ENCODE measurements around the gene ACOT12.
"Not testable (repeated sequence)": the region's sequence is repeated elsewhere in the genome, so short reads cannot be mapped to it uniquely, and the experiment has no call there.

The ACOT12 gene

DNA sequence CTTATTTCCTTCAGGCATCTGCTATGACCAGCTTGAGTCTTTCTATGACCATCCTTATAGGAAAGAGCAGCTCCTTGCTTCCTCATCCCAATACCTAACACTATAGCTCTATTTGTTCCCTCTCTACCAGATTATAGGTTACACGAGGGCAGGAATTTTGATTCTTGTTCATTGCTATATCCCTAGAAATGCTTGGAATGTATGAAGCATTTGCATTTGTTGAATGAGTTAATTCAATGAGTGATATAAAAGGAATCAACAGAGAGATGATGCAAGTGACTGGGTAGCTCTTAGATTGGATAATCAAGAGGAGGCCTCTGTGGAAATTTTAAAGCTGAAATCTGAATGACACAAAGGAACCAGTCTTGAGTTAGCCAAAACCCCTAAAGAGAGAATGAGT lies 78.6 kb downstream of the ACOT12 start:
- no peak overlapping the region for H2AFZ ChIP-seq (ENCODE audit: low read depth, low read length)
- H3K36me3 ChIP-seq (ENCODE audit: insufficient read depth, low read length) = peaks cover 31% of the 10 kb centered on the region

DNA sequence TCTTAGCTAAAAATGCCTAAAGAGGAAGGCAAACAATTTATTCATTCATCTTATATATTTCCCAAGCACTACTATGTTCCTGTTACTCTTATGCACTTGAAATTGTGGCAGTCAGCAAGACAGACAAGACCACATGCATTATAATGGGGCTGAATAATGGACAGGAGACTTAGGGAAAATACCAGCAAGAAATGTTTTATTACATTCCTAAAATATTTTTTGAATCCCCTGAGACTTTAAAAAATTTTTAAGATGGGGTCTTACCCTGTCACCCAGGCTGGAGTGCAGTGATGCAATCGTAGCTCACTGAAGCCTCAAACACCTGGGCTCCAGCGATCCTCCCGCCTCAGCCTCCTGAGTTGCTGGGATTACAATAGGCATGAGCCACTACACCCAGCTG lies 79.4 kb downstream of the ACOT12 start:
- no peaks in the 10 kb centered on the region for H3K27me3 ChIP-seq (ENCODE audit: insufficient read depth, low read length)
- no peak overlapping the region for H2AFZ ChIP-seq (ENCODE audit: low read depth, low read length)
- H3K9me3 ChIP-seq (ENCODE audit: low read length) = no peaks in the 10 kb centered on the region
- H3K36me3 ChIP-seq (ENCODE audit: insufficient read depth, low read length) = peaks cover 32% of the 10 kb centered on the region
- H3K4me1 ChIP-seq (ENCODE audit: insufficient read depth, low read length) = peaks cover 9% of the 10 kb centered on the region
- no peak overlapping the region for H3K4me3 ChIP-seq (ENCODE audit: low read length)

More for the DNA sequence above, 78.6 kb downstream of the ACOT12 start:
- Histone ChIP-seq H3K9me3 (ENCODE audit: low read length) (no peaks in the 10 kb centered on the region), H3K27me3 (ENCODE audit: insufficient read depth, low read length) (no peaks in the 10 kb centered on the region), H3K4me3 (ENCODE audit: low read length) (no peak overlapping the region), H3K4me1 (ENCODE audit: insufficient read depth, low read length) (peaks cover 9% of the 10 kb centered on the region)

DNA sequence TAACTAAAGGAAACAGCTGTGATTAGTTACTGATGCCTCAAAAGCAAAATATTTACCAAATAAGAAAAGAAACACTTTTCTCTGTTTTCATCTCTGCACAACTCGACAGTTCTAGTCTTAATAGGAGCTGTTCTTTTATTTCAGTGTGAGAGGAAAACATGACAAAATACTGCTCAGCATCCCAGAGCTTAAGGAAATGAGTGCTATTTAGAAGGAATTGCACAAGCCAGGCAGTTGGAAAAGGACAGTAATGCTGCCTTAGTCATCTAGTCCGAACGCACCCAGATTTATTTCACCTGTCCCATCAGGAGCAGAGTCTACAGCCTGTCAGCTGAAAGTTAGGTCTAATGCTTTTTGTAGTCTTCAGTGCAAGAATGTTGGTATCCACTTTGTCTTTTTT lies 80.2 kb downstream of the ACOT12 start:
- Histone ChIP-seq H3K9me3 (ENCODE audit: low read length) (no peaks in the 10 kb centered on the region), H3K36me3 (ENCODE audit: insufficient read depth, low read length) (peaks cover 38% of the 10 kb centered on the region), H3K4me1 (ENCODE audit: insufficient read depth, low read length) (peaks cover 9% of the 10 kb centered on the region)

DNA sequence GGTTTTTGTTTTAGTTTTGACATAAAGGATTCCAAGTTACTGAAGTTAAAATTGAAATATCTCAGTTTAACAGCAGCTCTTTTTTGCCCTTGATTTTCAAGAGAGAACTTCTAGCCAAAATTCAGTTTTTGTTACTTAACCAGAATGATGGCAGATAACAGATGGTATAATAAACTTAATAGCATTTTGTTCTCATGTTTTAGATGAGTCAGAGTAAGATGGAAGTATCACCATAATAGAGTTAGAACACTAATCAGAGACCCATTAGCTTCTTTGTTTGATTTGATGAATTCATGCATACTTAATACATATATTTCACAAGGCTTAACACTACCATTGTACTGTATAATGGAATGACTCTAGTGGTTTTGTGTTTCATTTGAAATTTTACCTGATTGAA lies 80.7 kb downstream of the ACOT12 start:
- Histone ChIP-seq H2AFZ (ENCODE audit: low read depth, low read length) (no peak overlapping the region), H3K36me3 (ENCODE audit: insufficient read depth, low read length) (peaks cover 41% of the 10 kb centered on the region), H3K4me1 (ENCODE audit: insufficient read depth, low read length) (peaks cover 9% of the 10 kb centered on the region), H3K4me3 (ENCODE audit: low read length) (no peak overlapping the region), H3K9me3 (ENCODE audit: low read length) (no peaks in the 10 kb centered on the region), H3K27me3 (ENCODE audit: insufficient read depth, low read length) (no peaks in the 10 kb centered on the region)

More for the DNA sequence above, 80.2 kb downstream of the ACOT12 start:
- Histone ChIP-seq H3K4me3 (ENCODE audit: low read length) (no peak overlapping the region), H3K27me3 (ENCODE audit: insufficient read depth, low read length) (no peaks in the 10 kb centered on the region), H2AFZ (ENCODE audit: low read depth, low read length) (no peak overlapping the region)

DNA sequence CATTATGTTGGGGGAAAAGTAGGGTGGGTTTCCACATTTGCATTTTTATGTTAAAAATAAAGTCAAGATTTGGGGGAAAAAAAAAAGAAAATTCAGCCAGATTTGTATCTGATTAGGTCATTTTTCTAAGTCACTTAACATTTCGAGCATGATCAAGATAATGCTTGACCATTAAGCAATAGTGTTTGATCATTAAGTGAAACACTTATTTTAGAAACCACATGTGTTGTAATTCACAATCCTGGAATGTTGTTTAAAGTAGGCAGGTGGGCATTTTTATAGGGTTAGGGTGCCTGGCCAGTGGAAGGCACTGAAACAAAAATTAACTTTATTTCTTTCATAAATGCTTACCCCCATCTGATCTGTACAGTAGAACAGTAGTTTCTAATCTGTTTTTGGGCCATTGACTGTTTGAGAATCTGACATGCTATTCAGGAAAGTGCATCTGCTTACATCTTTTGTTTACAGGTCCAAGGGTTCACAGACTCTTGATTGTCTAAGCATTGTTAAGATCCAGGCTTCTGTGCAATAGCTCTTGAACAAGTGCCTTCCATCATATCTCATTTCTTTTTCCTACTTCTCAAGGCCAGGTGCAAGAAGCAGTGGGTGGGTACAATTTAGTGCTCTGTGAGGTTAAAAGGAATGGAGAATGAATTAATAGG lies 83.4 kb downstream of the ACOT12 start:
- Histone ChIP-seq H3K27me3 (ENCODE audit: insufficient read depth, low read length) (no peaks in the 10 kb centered on the region), H3K9me3 (ENCODE audit: low read length) (no peaks in the 10 kb centered on the region), H3K36me3 (ENCODE audit: insufficient read depth, low read length) (peaks cover 45% of the 10 kb centered on the region), H3K4me1 (ENCODE audit: insufficient read depth, low read length) (peaks cover 8% of the 10 kb centered on the region), H2AFZ (ENCODE audit: low read depth, low read length) (no peak overlapping the region), H3K4me3 (ENCODE audit: low read length) (no peak overlapping the region)

DNA sequence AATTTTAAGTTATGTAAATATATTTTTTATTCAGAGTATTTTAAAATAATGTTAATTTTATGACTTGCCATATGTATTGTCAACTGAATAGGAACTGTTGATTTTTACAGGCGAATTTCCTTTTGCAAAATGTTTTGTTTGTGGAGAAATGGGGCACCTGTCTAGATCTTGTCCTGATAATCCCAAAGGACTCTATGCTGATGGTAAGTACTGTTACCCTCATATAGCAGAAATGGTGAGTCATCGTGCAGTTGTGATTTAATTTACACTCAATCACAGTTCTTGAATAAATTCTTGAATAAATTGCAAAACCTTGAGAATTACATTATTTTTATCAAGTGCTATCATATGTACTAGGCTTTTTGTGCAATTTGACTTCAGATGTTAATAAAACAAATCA lies 85.1 kb downstream of the ACOT12 start:
- Histone ChIP-seq H3K9me3 (ENCODE audit: low read length) (no peaks in the 10 kb centered on the region), H3K4me1 (ENCODE audit: insufficient read depth, low read length) (no peaks in the 10 kb centered on the region), H3K4me3 (ENCODE audit: low read length) (no peak overlapping the region), H3K36me3 (ENCODE audit: insufficient read depth, low read length) (peaks cover 50% of the 10 kb centered on the region), H3K27me3 (ENCODE audit: insufficient read depth, low read length) (no peaks in the 10 kb centered on the region), H2AFZ (ENCODE audit: low read depth, low read length) (no peak overlapping the region)

DNA sequence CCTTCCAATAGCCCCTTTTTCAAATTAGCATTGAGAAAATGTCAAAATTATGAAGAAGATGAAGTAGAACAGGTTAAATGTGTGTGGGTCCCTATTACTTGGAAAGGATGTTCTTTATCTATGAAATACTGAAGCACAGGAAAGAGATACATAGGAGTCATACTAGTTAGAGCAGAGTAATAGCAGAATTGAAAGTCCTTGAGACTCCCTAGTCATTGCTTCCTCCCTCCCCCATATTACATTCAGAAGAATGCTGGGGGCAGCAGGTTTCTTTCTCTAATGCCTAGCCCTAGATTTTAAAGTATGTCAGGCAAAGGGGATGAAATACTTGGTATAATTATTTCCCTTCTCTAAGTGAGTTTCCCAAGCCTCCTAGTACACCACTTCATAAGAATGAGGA lies 88.1 kb downstream of the ACOT12 start:
- Histone ChIP-seq H3K4me3 (ENCODE audit: low read length) (no peak overlapping the region), H3K9me3 (ENCODE audit: low read length) (no peaks in the 10 kb centered on the region), H2AFZ (ENCODE audit: low read depth, low read length) (no peak overlapping the region), H3K36me3 (ENCODE audit: insufficient read depth, low read length) (peaks cover 24% of the 10 kb centered on the region), H3K4me1 (ENCODE audit: insufficient read depth, low read length) (peaks cover 6% of the 10 kb centered on the region), H3K27me3 (ENCODE audit: insufficient read depth, low read length) (no peaks in the 10 kb centered on the region)

DNA sequence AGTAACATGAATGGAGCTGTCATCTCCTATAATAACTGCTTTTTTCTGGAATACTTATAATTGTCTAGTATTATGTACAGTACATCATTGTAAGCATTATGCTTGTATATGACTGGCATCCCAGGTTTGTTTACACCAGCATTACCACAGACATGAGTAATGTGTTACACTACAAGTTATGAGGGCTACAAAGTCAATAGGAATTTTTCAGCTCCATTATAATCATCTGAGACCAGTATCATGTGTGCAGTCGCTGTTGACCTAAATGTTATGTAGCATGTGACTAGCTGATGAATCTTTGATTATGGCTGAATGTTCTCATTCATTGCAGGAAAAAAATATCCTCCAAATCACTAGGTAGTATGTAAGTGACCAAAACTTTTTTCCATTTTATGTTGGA lies 90.4 kb downstream of the ACOT12 start:
- Histone ChIP-seq H3K4me3 (ENCODE audit: low read length) (no peak overlapping the region), H3K27me3 (ENCODE audit: insufficient read depth, low read length) (no peaks in the 10 kb centered on the region), H3K9me3 (ENCODE audit: low read length) (no peaks in the 10 kb centered on the region), H3K4me1 (ENCODE audit: insufficient read depth, low read length) (peaks cover 13% of the 10 kb centered on the region), H2AFZ (ENCODE audit: low read depth, low read length) (no peak overlapping the region), H3K36me3 (ENCODE audit: insufficient read depth, low read length) (peaks cover 12% of the 10 kb centered on the region)

DNA sequence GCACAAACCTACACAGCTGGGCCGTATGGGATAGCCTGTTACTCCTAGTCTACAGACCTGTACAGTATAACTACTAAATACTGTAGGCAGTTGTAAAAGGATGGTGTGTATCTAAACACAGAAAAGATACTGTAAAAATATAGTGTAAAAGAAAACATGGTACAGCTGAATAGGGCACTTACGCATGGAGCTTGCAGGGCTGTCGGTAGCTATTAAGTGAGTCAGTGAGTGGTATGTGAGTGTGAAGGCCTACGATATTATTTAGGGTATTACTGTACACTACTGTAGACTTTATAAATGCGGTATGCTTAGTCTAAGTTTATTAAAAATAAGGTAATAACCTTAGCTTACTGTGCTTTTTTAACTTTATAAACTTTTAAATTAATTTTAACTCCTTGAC lies 91.3 kb downstream of the ACOT12 start:
- peak overlapping the region; percentile 84 for H3K4me3 ChIP-seq (ENCODE audit: low read length)
- H3K4me1 ChIP-seq (ENCODE audit: insufficient read depth, low read length) = peaks cover 13% of the 10 kb centered on the region
- no peaks in the 10 kb centered on the region for H3K9me3 ChIP-seq (ENCODE audit: low read length)
- peaks cover 10% of the 10 kb centered on the region for H3K36me3 ChIP-seq (ENCODE audit: insufficient read depth, low read length)
- no peak overlapping the region for H2AFZ ChIP-seq (ENCODE audit: low read depth, low read length)
- no peaks in the 10 kb centered on the region for H3K27me3 ChIP-seq (ENCODE audit: insufficient read depth, low read length)

DNA sequence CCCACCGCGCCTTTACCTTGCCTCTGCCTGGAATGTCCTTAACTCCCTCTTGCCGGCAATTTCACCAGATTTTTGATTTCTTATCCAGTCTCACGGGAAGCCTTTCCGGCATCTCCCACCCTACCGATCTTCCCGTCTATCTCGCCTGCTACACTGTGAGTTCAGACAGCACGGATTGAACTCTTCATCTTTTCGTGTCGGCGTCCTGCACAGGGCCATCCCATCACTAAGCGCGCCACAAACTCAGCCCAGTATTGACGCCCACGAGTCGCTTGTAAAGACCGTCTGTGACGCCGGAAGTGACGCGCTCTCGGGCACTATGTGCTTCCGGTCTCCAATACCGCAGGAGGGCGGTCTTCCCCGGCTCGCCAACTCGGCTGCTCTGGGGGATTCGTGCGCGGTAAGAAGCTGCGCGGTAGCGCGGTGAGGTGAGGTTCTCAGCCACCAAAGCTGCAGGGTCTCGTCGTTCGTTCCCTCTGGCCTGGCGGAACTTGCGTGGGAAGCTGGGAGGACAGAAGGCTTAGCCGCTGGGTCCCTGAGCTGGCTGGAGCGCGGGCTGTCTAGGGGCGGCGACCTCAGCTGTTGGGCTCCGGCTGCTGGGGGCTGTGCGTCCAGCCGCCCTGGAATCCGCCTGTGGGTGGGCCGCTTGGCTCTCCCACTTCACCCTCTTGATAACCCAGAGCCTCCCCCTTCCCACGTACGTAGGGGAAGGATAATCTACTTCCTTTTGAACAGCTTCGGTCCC lies 92.5 kb downstream of the ACOT12 start, which contains the start of gene ZCCHC9:
Gene ZCCHC9, plus strand, starts transcription at position 317 of the 745 bp plus-strand sequence. CDS start 3,171 bp downstream, outside the sequence.
- Histone ChIP-seq H2AFZ (ENCODE audit: low read depth, low read length) (peak within 1 kb of the TSS; percentile 45), H3K4me1 (ENCODE audit: insufficient read depth, low read length) (peaks cover 13% of the 10 kb centered on the region), H3K27me3 (ENCODE audit: insufficient read depth, low read length) (no peaks in the 10 kb centered on the region), H3K36me3 (ENCODE audit: insufficient read depth, low read length) (peaks cover 10% of the 10 kb centered on the region), H3K4me3 (ENCODE audit: low read length) (peak within 1 kb of the TSS; percentile 84), H3K9me3 (ENCODE audit: low read length) (no peaks in the 10 kb centered on the region)

DNA sequence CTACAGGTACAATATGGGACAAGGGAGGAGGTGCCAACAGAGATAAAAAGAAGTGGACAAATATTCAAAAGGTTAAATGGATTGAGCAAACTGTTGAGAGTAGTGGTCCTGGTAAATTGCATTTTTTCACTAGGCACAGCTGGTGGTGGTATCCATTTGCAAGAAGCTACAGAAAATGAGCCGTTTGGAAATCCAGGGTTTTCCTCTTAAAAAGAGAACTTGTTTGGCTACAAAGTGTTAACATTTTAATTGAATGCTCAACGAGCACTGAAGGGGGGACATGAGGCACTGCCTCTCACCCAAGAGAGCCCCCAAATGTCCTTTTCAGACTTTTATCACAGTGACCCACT lies 93.0 kb downstream of the ACOT12 start:
- Histone ChIP-seq H2AFZ (ENCODE audit: low read depth, low read length) (peak overlapping the region; percentile 45), H3K4me1 (ENCODE audit: insufficient read depth, low read length) (peaks cover 13% of the 10 kb centered on the region), H3K4me3 (ENCODE audit: low read length) (peak overlapping the region; percentile 84), H3K9me3 (ENCODE audit: low read length) (no peaks in the 10 kb centered on the region), H3K27me3 (ENCODE audit: insufficient read depth, low read length) (no peaks in the 10 kb centered on the region), H3K36me3 (ENCODE audit: insufficient read depth, low read length) (peaks cover 9% of the 10 kb centered on the region)

DNA sequence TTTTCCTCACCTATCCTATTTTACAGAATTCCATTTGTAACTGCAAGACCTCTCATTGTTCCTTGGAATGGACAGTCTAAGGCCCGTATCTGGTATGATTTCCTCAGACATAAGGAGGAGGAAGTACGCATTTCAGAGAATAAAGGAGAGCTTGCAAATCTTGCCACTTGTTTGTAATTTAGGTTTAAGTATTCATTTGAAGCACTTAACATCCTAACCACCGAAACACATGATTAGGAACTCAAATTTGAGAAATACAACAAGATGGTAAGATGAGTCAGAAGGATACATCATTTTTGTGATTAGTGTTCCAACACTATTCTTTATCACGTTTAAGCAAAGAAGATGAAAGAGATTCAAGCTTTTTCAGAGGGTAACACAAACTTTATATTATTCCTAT lies 96.4 kb downstream of the ACOT12 start:
- Histone ChIP-seq H3K4me3 (ENCODE audit: low read length) (no peak overlapping the region), H2AFZ (ENCODE audit: low read depth, low read length) (no peak overlapping the region), H3K4me1 (ENCODE audit: insufficient read depth, low read length) (peaks cover 11% of the 10 kb centered on the region), H3K27me3 (ENCODE audit: insufficient read depth, low read length) (no peaks in the 10 kb centered on the region), H3K36me3 (ENCODE audit: insufficient read depth, low read length) (no peaks in the 10 kb centered on the region), H3K9me3 (ENCODE audit: low read length) (peaks cover 11% of the 10 kb centered on the region)

DNA sequence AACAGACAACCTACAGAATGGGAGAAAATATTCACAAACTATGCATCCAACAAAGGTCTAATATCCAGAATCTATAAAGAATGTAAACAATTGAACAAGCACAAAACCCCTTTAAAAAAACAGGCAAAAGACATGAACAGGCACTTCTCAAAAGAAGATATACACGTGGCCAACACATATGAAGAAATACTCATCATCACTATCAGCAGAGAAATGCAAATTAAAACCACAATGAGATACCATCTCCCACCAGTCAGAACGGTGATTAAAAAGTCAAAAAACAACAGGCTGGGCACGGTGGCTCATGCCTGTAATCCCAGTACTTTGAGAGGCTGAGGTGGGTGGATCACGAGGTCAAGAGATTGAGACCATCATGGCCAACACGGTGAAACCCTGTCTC lies 99.9 kb downstream of the ACOT12 start:
- not testable (repeated sequence) for H3K27me3 ChIP-seq (ENCODE audit: insufficient read depth, low read length); H3K4me1 ChIP-seq (ENCODE audit: insufficient read depth, low read length); H2AFZ ChIP-seq (ENCODE audit: low read depth, low read length); H3K36me3 ChIP-seq (ENCODE audit: insufficient read depth, low read length); H3K4me3 ChIP-seq (ENCODE audit: low read length)
- peaks cover 21% of the 10 kb centered on the region for H3K9me3 ChIP-seq (ENCODE audit: low read length)
